T47D (cell line): ENCODE data around the gene PLA2G6.
"Not testable (repeated sequence)": the region's sequence is repeated elsewhere in the genome, so short reads cannot be mapped to it uniquely, and the experiment has no call there.

Experiments
- DNase-seq, 2 experiments: peaks; one replicate each; pipeline versions ENCODE4 v3.0.0 to v3.0.0-alpha.2; 2011 to 2012; ENCODE audit warnings: low read depth in 1 of 2, low spot score in 1 of 2
- JUND ChIP-seq: IDR thresholded peaks from 2 replicates; pipeline ENCODE4 v1.6.1; 2012; ENCODE audit warnings: low read depth
- in situ Hi-C: cut with HindIII; loops from 2 replicates; pipeline ENCODE4 v1.10.0; 2016; ENCODE audit warnings: low sequenced_read_pairs, low pct_unique_long_range_greater_than_20kb

Gene PLA2G6

DNA sequence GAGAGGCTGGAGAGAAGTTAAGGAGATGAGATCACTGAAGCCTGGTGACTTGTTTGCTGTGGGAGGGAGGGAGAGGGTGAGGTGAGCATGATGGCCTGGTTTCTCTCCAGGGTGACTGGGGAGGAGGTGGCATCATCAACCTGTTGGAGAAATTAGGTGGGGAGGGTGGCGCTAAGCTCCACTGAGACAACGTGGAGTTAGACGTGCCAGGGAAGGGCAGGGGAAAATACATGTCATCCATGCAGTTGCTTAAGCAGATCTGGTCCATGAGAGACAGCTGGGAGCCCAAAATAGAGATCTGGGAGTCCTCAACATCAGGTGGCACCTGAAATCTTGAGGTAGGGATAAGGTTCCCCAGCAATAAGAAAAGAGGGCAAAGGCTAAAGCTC lies 10.8 kb upstream of the PLA2G6 start:
- in situ Hi-C loops: no loop called here
- no peak for TF ChIP-seq JUND
- no peak for DNase-seq

DNA sequence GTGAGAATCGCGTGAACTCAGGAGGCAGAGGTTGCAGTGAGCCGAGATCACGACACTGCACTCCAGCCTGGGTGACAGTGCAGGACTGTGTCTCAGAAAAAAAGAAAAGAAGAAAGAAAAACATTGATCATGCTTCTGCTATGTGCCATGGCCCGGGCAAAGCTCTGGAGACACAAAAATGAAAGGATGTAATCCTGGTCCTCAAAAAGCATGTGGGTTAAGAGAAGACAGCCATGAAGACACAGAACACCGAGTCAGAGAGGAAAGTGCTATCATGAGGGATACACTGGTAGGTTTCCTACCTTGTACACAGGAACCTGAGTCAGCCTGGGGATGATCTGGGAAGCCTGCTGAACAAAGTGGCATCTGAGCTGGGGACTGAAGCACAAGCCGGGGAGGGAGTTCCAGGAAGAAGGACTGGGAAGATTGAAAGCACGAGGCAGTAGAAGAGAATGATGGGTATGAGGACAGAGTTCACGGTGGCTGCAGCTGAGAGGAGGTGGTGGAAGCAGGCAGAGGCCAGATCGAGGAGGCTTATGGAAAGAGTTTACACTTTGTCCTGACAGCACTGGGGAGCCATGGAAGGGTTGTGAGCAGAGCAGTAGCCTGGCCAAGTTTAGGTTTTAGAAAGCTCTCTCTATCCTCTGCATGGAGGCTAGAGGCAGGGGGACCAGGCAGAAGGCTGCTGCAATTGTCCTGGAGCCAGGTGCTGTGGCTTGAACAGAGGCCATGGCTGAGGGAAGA lies 10.3 kb upstream of the PLA2G6 start:
- in situ Hi-C loops: no loop called here
- TF ChIP-seq JUND: no peak
- DNase-seq: no peak

- in situ Hi-C loops: no loop called here
- no peak for DNase-seq
- no peak for TF ChIP-seq JUND
Observed at GRCh38 chr22:38191055-38191454, 9.4 kb upstream of the PLA2G6 start.

- TF ChIP-seq JUND: no peak
- in situ Hi-C loops: no loop called here
Observed at GRCh38 chr22:38190581-38190980, 9.0 kb upstream of the PLA2G6 start.

GRCh38 chr22:38189104-38189503 lies 7.5 kb upstream of the PLA2G6 start:
- no peak for TF ChIP-seq JUND
- DNase-seq: no peak
- in situ Hi-C loops: no loop called here

More at GRCh38 chr22:38190581-38190980, 9.0 kb upstream of the PLA2G6 start:
- DNase-seq: no peak

DNA sequence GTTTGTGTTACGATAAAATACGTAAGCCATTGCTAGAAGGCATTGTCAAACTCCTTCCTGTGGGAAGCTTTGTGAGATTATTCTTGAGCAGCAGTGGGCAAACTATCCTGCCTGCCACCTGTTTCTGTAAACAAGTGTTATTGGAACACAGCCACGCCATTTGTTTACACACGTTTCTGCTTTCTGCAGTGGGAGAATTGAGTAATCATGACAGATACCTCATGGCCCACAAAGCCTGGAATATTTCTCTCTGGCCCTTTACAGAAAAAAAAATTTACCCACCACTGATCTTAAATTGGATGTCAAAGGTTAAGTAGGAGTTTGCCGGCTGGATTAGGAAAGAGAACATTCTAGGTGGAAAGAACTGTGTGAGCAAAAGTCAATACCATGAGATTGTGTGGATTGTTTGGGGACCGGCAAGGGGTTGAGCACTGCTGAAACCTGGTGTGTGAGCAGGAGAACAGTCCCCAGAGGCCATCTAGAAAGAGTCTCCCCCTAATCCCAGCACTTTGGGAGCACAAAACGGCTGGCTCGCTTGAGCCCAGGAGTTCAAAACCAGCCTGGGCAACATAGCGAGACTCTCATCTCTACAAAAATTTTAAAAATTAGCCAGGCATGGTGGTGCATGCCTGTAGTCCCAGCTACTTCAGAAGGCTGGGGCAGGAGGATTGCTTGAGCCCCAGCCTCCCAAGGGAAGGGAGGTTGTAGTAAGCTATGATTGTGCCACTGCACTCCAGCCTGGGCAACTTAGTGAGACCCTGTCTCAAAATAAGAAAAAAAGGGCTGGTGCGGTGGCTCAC lies 6.0 kb upstream of the PLA2G6 start:
- TF ChIP-seq JUND: no peak
- peak in 1 of 2 experiments; percentile 85 for DNase-seq

DNA sequence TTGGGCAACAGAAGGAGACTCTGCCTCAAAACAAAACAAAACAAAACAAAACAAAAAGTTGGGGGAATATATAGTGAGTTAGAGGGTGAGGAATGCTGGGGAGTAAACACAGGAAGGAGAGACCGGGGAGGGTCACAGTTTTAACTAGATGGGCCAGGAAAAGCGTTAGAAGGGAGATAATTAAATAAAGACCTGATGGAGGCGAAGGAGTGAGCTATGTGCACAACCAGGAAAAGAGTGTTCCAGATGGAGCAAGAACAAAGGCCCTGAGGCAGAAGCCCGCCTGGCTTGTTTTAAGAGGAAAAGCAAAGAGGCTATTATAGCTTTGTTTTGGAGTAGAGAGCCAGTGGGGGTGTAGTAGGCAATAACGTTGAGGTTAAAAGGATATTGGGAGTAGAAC lies 4.8 kb upstream of the PLA2G6 start:
- peak in 1 of 2 experiments; percentile 57 for DNase-seq
- no peak for TF ChIP-seq JUND
- in situ Hi-C loops: no loop called here

More for the DNA sequence above, 6.0 kb upstream of the PLA2G6 start:
- in situ Hi-C loops: no loop called here

GRCh38 chr22:38184788-38185187 lies 3.2 kb upstream of the PLA2G6 start:
- no peak for DNase-seq
- in situ Hi-C loops: no loop called here
- no peak for TF ChIP-seq JUND

DNA sequence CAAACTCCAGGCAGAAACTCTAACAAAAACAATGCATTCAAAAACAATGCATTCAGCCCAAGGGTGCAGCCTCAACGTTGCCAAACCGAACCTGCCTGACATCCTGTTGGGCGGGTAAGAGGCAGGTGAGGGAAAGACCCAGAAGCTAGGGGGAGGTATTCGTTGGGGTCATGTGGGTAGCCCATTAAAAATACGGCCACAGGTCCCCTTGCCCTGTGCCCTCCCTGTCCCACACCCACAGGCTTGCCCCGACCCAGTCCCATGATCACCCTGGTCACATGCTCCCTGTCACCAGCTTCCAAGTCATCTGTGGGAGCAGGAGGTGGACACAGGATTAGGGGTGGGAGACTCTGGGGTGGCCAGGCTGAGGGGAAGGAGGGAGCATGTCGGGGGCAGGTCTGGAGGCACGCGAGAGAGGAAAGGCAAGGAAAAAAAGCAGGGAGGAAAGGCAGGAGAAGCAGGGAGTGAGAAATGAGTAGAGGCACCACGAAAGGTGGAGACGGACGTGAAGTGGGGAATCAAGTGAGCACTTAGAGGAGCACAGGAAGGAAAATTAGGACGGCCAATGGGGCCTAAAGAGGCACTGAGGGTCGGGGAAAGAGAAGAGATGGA lies 683 bp downstream of the PLA2G6 start:
- in situ Hi-C loops: no loop called here
- DNase-seq: peak in 1 of 2 experiments; percentile 92
- no peak for TF ChIP-seq JUND

DNA sequence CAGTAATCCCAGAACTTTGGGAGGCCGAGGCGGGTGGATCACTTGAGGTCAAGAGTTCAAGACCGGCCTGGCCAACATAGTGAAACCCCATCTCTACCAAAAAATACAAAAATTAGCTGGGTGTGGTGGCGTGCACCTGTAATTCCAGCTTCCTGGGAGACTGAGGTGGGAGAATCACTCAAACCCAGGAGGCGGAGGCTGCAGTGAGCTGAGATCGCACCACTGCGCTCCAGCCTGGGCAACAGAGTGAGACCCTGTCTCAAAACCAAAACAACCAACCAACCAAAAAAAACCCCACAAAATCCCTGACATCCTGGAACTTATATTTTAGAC lies 3.1 kb downstream of the PLA2G6 start:
- DNase-seq, in situ Hi-C loops: not testable (repeated sequence)

- in situ Hi-C loops: no loop called here
- peak; percentile 91; the same call in 1 of the 2 replicates for TF ChIP-seq JUND
- peak; percentile 21 to 92 for DNase-seq
Observed at GRCh38 chr22:38177926-38178604, 3.6 kb downstream of the PLA2G6 start.

DNA sequence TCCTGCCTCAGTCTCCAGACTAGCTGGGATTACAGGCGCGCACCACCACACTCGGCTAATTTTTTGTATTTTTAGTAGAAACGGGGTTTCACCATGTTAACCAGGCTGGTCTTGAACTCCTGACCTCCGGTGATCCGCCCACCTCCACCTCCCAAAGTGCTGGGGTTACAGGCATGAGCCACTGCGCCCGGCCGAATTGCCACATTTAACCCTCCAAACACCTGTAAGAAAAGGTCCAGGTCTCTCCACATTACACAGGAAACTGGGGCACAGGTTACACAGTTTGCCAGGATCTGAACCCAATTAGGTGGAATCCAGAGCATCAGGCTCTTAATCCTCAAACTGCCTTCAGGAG lies 4.1 kb downstream of the PLA2G6 start:
- in situ Hi-C loops, DNase-seq: not testable (repeated sequence)

GRCh38 chr22:38177044-38177443 lies 4.6 kb downstream of the PLA2G6 start:
- TF ChIP-seq JUND: no peak
- in situ Hi-C loops: no loop called here
- DNase-seq: no peak
